ENCODE results near the gene CDH4. TPM values are rescaled to one million over a fixed set of nuclear protein-coding genes. Genes with fewer than 3 reads are reported as not detected.

The CDH4 gene
- total and polyA plus RNA-seq, 2 of the 8 experiments (the other 6 are each of a cell fraction or from before 2014, with no cell fraction given), result 4.3 to 7.9 TPM

- Histone ChIP-seq H3K4me3 (ENCODE audit: extremely low read depth in 1 of 4, insufficient read depth in 2 of 4, low read depth in 3 of 4, low read length in 4 of 4) (no peak overlapping the region), H3K23me2 (ENCODE audit: low read depth, low read length) (0 out of 2 replicates have a peak, but pooled peaks cover 2% of the 10 kb centered on the region), H4K91ac (replicated peaks; ENCODE audit: insufficient read length, low read length) (no peak overlapping the region), H3K79me1 (ENCODE audit: low read depth, low read length) (no peaks in the 10 kb centered on the region), H3K4ac (replicated peaks; ENCODE audit: insufficient read length, low read depth, low read length) (no peak overlapping the region), H2BK12ac (ENCODE audit: low read depth, low read length) (no peak overlapping the region), H2BK5ac (ENCODE audit: low read depth, low read length) (no peak overlapping the region), H3K9me3 (ENCODE audit: insufficient read depth in 2 of 2, low read depth in 1 of 2, low read length in 1 of 2) (no peaks in the 10 kb centered on the region), H2BK15ac (ENCODE audit: low read length) (no peak overlapping the region), H2AK5ac (ENCODE audit: low read depth, low read length) (no peak overlapping the region), H3K18ac (ENCODE audit: extremely low read depth, low read length) (no peak overlapping the region), H4K5ac (ENCODE audit: insufficient read length, low read depth, low read length) (no peak overlapping the region), H3K4me2 (ENCODE audit: insufficient read depth in 1 of 2, low read depth in 2 of 2, low read length in 2 of 2) (no peak overlapping the region), H3K4me1 (replicated peaks in 1 of 4; ENCODE audit: control insufficient read depth in 3 of 4, insufficient read depth in 4 of 4, low read length in 3 of 4) (peaks cover 0 to 12% (median 3%) of the 10 kb centered on the region in 4 experiments; a peak in 3 of 7 replicates), H3K79me2 (ENCODE audit: control insufficient read depth in 1 of 2, insufficient read depth in 2 of 2, low read length in 2 of 2) (no peaks in the 10 kb centered on the region), H3K9ac (replicated peaks in 1 of 4; ENCODE audit: extremely low read depth in 1 of 4, low read depth in 3 of 4, low read length in 3 of 4) (no peak overlapping the region), H3K27ac (ENCODE audit: low read depth, low read length) (no peak overlapping the region), H3K23ac (ENCODE audit: insufficient read length) (no peak overlapping the region), H4K20me1 (replicated peaks in 1 of 2; ENCODE audit: control insufficient read depth in 1 of 2, insufficient read depth in 2 of 2, low read length in 2 of 2) (no peaks in the 10 kb centered on the region), H3K36me3 (ENCODE audit: control insufficient read depth in 2 of 4, insufficient read depth in 4 of 4, low read length in 3 of 4) (no peaks in the 10 kb centered on the region), H4K8ac (ENCODE audit: extremely low read depth, insufficient read depth, low read length) (no peak overlapping the region), H2BK20ac (ENCODE audit: low read length) (no peak overlapping the region), H2AFZ (ENCODE audit: low read length) (no peak overlapping the region), H3K27me3 (replicated peaks in 1 of 4; ENCODE audit: control insufficient read depth in 3 of 4, extremely low read depth in 1 of 4, insufficient read depth in 3 of 4, low read length in 3 of 4) (no peaks in the 10 kb centered on the region), H3K56ac (replicated peaks; ENCODE audit: insufficient read length, low read depth, low read length) (no peak overlapping the region), H2BK120ac (replicated peaks; ENCODE audit: low read depth, low read length) (no peak overlapping the region), H3K14ac (ENCODE audit: insufficient read length) (no peak overlapping the region)
- ChIA-PET POLR2A (ENCODE audit: partially characterized antibody) (interaction anchor here (1.0 to 1.9 kb wide), 2 partner anchors 31 to 88 kb away, joined by 3 to 4 read pairs; no protein-coding TSS in a partner anchor), CTCF (ENCODE audit: partially characterized antibody) (interaction anchor here (0.7 to 1.7 kb wide), 7 partner anchors 9 to 138 kb away, joined by 3 to 7 read pairs (median 3); no protein-coding TSS in a partner anchor)
- FAIRE-seq (no peak), DNase-seq (ENCODE audit: low read depth in 1 of 2, low spot score in 2 of 2) (no peak)
- 88% methylated on average over 13 of the region's 13 CpGs; no CpG with 5 or more reads in 1 of the 2 experiments for WGBS, 2 experiments (ENCODE audit: extremely low coverage in 1 of 2, insufficient coverage in 1 of 2, insufficient read length in 1 of 2, insufficient replicate concordance in 2 of 2, low coverage in 1 of 2, low lambda C conversion rate in 2 of 2, missing lambda C conversion rate in 1 of 2)
- TF ChIP-seq SAP30 (IDR thresholded peaks at IDR 0.05; ENCODE audit: insufficient read depth, insufficient replicate concordance, low read length), result no peak
- no peak for TF ChIP-seq ATF3 (IDR thresholded peaks at IDR 0.05; ENCODE audit: insufficient read depth, low read depth, low read length)
- no peak for TF ChIP-seq TAF7 (optimal IDR thresholded peaks at IDR 0.05; ENCODE audit: borderline replicate concordance, low read depth, low read length)
- no peak for TF ChIP-seq TAF1 (IDR thresholded peaks at IDR 0.05; ENCODE audit: low read depth, low read length)
- no peak for TF ChIP-seq SIRT6 (IDR thresholded peaks at IDR 0.05; ENCODE audit: low read length)
- TF ChIP-seq HDAC2 (IDR thresholded peaks at IDR 0.05; ENCODE audit: borderline replicate concordance in 1 of 2, low read depth in 2 of 2, low read length in 2 of 2), result no peak
- TF ChIP-seq HDAC6 (IDR thresholded peaks at IDR 0.05; ENCODE audit: low read depth, low read length), result no peak
- no peak for TF ChIP-seq BRCA1 (IDR thresholded peaks at IDR 0.05; ENCODE audit: low read depth, low read length)
- TF ChIP-seq POU5F1 (IDR thresholded peaks at IDR 0.05; ENCODE audit: low read depth, low read length), result no peak
- no peak for TF ChIP-seq BACH1 (IDR thresholded peaks at IDR 0.05; ENCODE audit: low read length)
Measured at GRCh38 chr20:61524951-61525666, 273.0 kb downstream of the CDH4 start.

Data from H1 (cell line).